Testis (tissue), 2 donors: ENCODE measurements around the gene CDKL4.

Experiments used
- CTCF ChIP-seq, 3 experiments: fragments of 450-650 bp in 2 of 3; fragments of 200-600 bp in 1 of 3; sonication (generic) in 1 of 3; IDR thresholded peaks; one replicate each; pipeline ENCODE4 v1.5.1; 2016 to 2019; ENCODE audit warnings: antibody characterized with exemption in 3 of 3, mild to moderate bottlenecking in 2 of 3, moderate library complexity in 1 of 3
- POLR2A ChIP-seq: fragments of 450-650 bp; IDR thresholded peaks from one replicate; pipeline ENCODE4 v1.6.1; 2017; ENCODE audit warnings: antibody characterized with exemption, mild to moderate bottlenecking, moderate library complexity

- no peak for TF ChIP-seq CTCF (IDR thresholded peaks at IDR 0.05)
- no peak for TF ChIP-seq POLR2A
Measured at GRCh38 chr2:39127973-39128372, 115.8 kb downstream of the CDKL4 start.
